Measurements from ENCODE around the gene COL18A1. TPM values are rescaled to one million over a fixed set of nuclear protein-coding genes. Genes with fewer than 3 reads are reported as not detected.

COL18A1 gene
- polyA plus RNA-seq, 1 of the 3 experiments (the other 2 are of a cell fraction), result 118 TPM

- H3K9ac ChIP-seq, result no peak overlapping the region
- no peak overlapping the region for H3K27ac ChIP-seq (ENCODE audit: low read depth in 2 of 2, low read length in 1 of 2)
- no peaks in the 10 kb centered on the region for H4K20me1 ChIP-seq (ENCODE audit: insufficient read depth)
- H3F3A ChIP-seq (replicated peaks; ENCODE audit: insufficient read depth), result no peaks in the 10 kb centered on the region
- no peaks in the 10 kb centered on the region for H3K9me2 ChIP-seq
- no peak for DNase-seq
- H2AFZ ChIP-seq (ENCODE audit: low read depth), result no peak overlapping the region
- H3K4me3 ChIP-seq (ENCODE audit: low read depth in 2 of 2, low read length in 1 of 2), result no peak overlapping the region
- TF ChIP-seq TAF1 (IDR thresholded peaks at IDR 0.05; ENCODE audit: borderline replicate concordance, low read depth, low read length) (no peak), RCOR1 (IDR thresholded peaks at IDR 0.05; ENCODE audit: low read length) (no peak), ZBTB33 (IDR thresholded peaks at IDR 0.05; ENCODE audit: borderline replicate concordance, low read depth) (no peak), MEF2A (IDR thresholded peaks at IDR 0.05; ENCODE audit: borderline replicate concordance, low read depth) (no peak), RFX5 (IDR thresholded peaks at IDR 0.05; ENCODE audit: low read length) (no peak), POLR2AphosphoS5 (IDR thresholded peaks at IDR 0.05; ENCODE audit: low read depth, low read length) (no peak), PBX3 (IDR thresholded peaks at IDR 0.05) (no peak), EZH2phosphoT487 (IDR thresholded peaks at IDR 0.05; ENCODE audit: borderline replicate concordance, low read depth) (no peak), RXRA (IDR thresholded peaks at IDR 0.05; ENCODE audit: borderline replicate concordance, low read depth) (no peak), FOXJ3 (CRISPR knock-in tag; IDR thresholded peaks at IDR 0.05) (no peak), GABPA (IDR thresholded peaks at IDR 0.05; ENCODE audit: low read depth) (no peak), FOSL2 (IDR thresholded peaks at IDR 0.05; ENCODE audit: borderline replicate concordance, low read depth) (no peak), JUND (IDR thresholded peaks at IDR 0.05) (no peak), NRF1 (IDR thresholded peaks at IDR 0.05; ENCODE audit: low read depth, low read length) (no peak)
- ChIA-PET CTCF (no interaction called here), POLR2A (no interaction called here)
- H3K4me1 ChIP-seq (ENCODE audit: control insufficient read depth in 1 of 2, insufficient read depth in 2 of 2, low read depth in 1 of 2, low read length in 1 of 2), result peaks cover 0 to under 1% of the 10 kb centered on the region in 2 experiments; a peak in 1 of 4 replicates
- H3K9me3 ChIP-seq, result no peaks in the 10 kb centered on the region
- H3K79me2 ChIP-seq (ENCODE audit: insufficient read depth), result no peaks in the 10 kb centered on the region
- 79% methylated on average over 9 of the region's 24 CpGs for WGBS (ENCODE audit: low lambda C conversion rate)
- no peak overlapping the region for H3K4me2 ChIP-seq
- no peaks in the 10 kb centered on the region for H3K27me3 ChIP-seq (ENCODE audit: insufficient read depth)
- H3K36me3 ChIP-seq (replicated peaks in 1 of 2; ENCODE audit: control insufficient read depth in 1 of 2, insufficient read depth in 2 of 2, low read length in 1 of 2), result no peaks in the 10 kb centered on the region
These were observed 23.8 kb upstream of the COL18A1 start for GRCh38 chr21:45381036-45381787.
